ENCODE measurements around the gene MMP11.

Gene MMP11

GRCh38 chr22:23822101-23822671, 49.5 kb downstream of the MMP11 start:
- intact Hi-C loops (cut with DNase I) = no loop called here
- peak in 8 of 42 donors; percentile 30 to 60 (median 46) for DNase-seq

GRCh38 chr22:23823331-23823791, 50.7 kb downstream of the MMP11 start:
- no peak for DNase-seq
- intact Hi-C loops (cut with DNase I) = no loop called here

GRCh38 chr22:23824476-23825245, 52.0 kb downstream of the MMP11 start:
- intact Hi-C loops (cut with DNase I) = no loop called here
- DNase-seq = no peak

GRCh38 chr22:23825246-23825905, 52.7 kb downstream of the MMP11 start:
- intact Hi-C loops (cut with DNase I) = no loop called here
- no peak for DNase-seq

- DNase-seq = no peak
- intact Hi-C loops (cut with DNase I) = no loop called here
These were observed 54.1 kb downstream of the MMP11 start for GRCh38 chr22:23826510-23827350.

GRCh38 chr22:23827351-23827995, 54.8 kb downstream of the MMP11 start:
- no peak for DNase-seq
- intact Hi-C loops (cut with DNase I) = no loop called here

GRCh38 chr22:23828800-23829680, 56.4 kb downstream of the MMP11 start:
- DNase-seq = peak in 2 of 42 donors; percentile 55 to 57
- intact Hi-C loops (cut with DNase I) = no loop called here

GRCh38 chr22:23829845-23830372, 57.3 kb downstream of the MMP11 start:
- intact Hi-C loops (cut with DNase I) = no loop called here
- DNase-seq = no peak

GRCh38 chr22:23831261-23831660, 58.6 kb downstream of the MMP11 start:
- no peak for DNase-seq
- intact Hi-C loops (cut with DNase I) = no loop called here

GRCh38 chr22:23831781-23832180, 59.1 kb downstream of the MMP11 start:
- DNase-seq = no peak

GRCh38 chr22:23832226-23833016, 59.8 kb downstream of the MMP11 start:
- intact Hi-C loops (cut with DNase I) = no loop called here

More at GRCh38 chr22:23831781-23832180, 59.1 kb downstream of the MMP11 start:
- intact Hi-C loops (cut with DNase I) = no loop called here

GRCh38 chr22:23833017-23833751, 60.5 kb downstream of the MMP11 start:
- intact Hi-C loops (cut with DNase I) = no loop called here
- peak in 1 of 42 donors; percentile 24 for DNase-seq

More at GRCh38 chr22:23832226-23833016, 59.8 kb downstream of the MMP11 start:
- DNase-seq = peak in 1 of 42 donors; percentile 10
